Keratinocyte (primary cell): ENCODE measurements around the gene DNAJB6. TPM values are rescaled to one million over a fixed set of nuclear protein-coding genes. Genes with fewer than 3 reads are reported as not detected.

Experiments used
- DNase-seq: peaks from one replicate; pipeline ENCODE4 v3.0.0-alpha.2; 2011; ENCODE audit warnings: low read depth, missing footprints, low spot score
- FAIRE-seq: peaks from 2 replicates; lab custom pipeline; 2011; peaks lifted over from hg19 to GRCh38; lab: Jason Lieb, UNC
- H2AFZ ChIP-seq: 2 replicates; pipeline ENCODE4 v1.6.0; 2012; ENCODE audit warnings: low read length, control low read depth, inconsistent platforms; ENCODE audit not compliant: control insufficient read depth
- H3K27ac ChIP-seq: 2 replicates; pipeline ENCODE4 v1.5.1; 2011; ENCODE audit warnings: low read length; ENCODE audit not compliant: control insufficient read depth, insufficient read depth
- H3K27me3 ChIP-seq: 3 replicates; pipeline ENCODE4 v1.6.0; 2011; ENCODE audit warnings: low read length; ENCODE audit not compliant: control insufficient read depth, insufficient read depth; ENCODE audit errors: extremely low read depth
- H3K36me3 ChIP-seq, 2 experiments: 2 replicates in 1 of 2; 3 replicates in 1 of 2; pipeline ENCODE4 v1.5.1; 2011; ENCODE audit warnings: low read length in 2 of 2, mild to moderate bottlenecking in 1 of 2; ENCODE audit not compliant: control insufficient read depth in 2 of 2, insufficient read depth in 2 of 2; ENCODE audit errors: extremely low read depth in 1 of 2
- H3K4me1 ChIP-seq: 3 replicates; pipeline ENCODE4 v1.5.1; 2011; ENCODE audit warnings: low read length; ENCODE audit not compliant: control insufficient read depth, insufficient read depth; ENCODE audit errors: extremely low read depth
- H3K4me2 ChIP-seq: 3 replicates; pipeline ENCODE4 v1.6.0; 2011; ENCODE audit warnings: low read depth, low read length; ENCODE audit not compliant: control insufficient read depth, insufficient read depth; ENCODE audit errors: extremely low read depth
- H3K4me3 ChIP-seq, 3 experiments: fragments of 200-600 bp in 1 of 3; sonication (generic) in 1 of 3; 2 replicates in 2 of 3; 3 replicates in 1 of 3; pipeline ENCODE4 v1.5.1; 2011 to 2016; ENCODE audit warnings: low read length in 3 of 3, mild to moderate bottlenecking in 3 of 3, control low read depth in 2 of 3, inconsistent platforms in 1 of 3, low read depth in 1 of 3, mixed read lengths in 1 of 3, mixed run types in 1 of 3, moderate library complexity in 1 of 3; ENCODE audit not compliant: control insufficient read depth in 2 of 3, insufficient read depth in 2 of 3; ENCODE audit errors: extremely low read depth in 1 of 3
- H3K79me2 ChIP-seq: 2 replicates; pipeline ENCODE4 v1.6.0; 2012; ENCODE audit warnings: low read length; ENCODE audit not compliant: control insufficient read depth, insufficient read depth
- H3K9ac ChIP-seq: 3 replicates; pipeline ENCODE4 v1.6.0; 2011; ENCODE audit warnings: low read length; ENCODE audit not compliant: control insufficient read depth, insufficient read depth; ENCODE audit errors: extremely low read depth
- H3K9me1 ChIP-seq: 3 replicates; pipeline ENCODE4 v1.6.0; 2011; ENCODE audit warnings: low read length; ENCODE audit not compliant: control insufficient read depth, insufficient read depth; ENCODE audit errors: extremely low read depth
- H3K9me3 ChIP-seq: 2 replicates; pipeline ENCODE4 v1.5.1; 2012; ENCODE audit warnings: low read depth, low read length; ENCODE audit not compliant: control insufficient read depth
- H4K20me1 ChIP-seq: 3 replicates; pipeline ENCODE4 v1.6.0; 2011; ENCODE audit warnings: low read length; ENCODE audit not compliant: control insufficient read depth, insufficient read depth; ENCODE audit errors: extremely low read depth
- EZH2 ChIP-seq: IDR thresholded peaks from one replicate; pipeline ENCODE4 v1.6.1; 2012; ENCODE audit warnings: inconsistent platforms, mild to moderate bottlenecking, low read length, moderate library complexity
- dilution Hi-C: fragments of 300-500 bp; cut with MboI; formaldehyde crosslinking; loops from one replicate; pipeline ENCODE4 v1.7.0; 2020; ENCODE audit warnings: low sequenced_read_pairs; ENCODE audit not compliant: extremely low pct_ligation_motif_present
- polyA plus RNA-seq, 5 experiments: library from polyadenylated mRNA; depleted of rRNA in 3 of 5; stranded (reverse) in 3 of 5; stranded (forward) in 1 of 5; unstranded in 1 of 5; fragments of >200 nt; gene quantifications; 1 replicate in 1 of 5; 2 replicates in 3 of 5; 3 replicates in 1 of 5; pipeline versions ENCODE4 v1.2.1 to v1.2.3, GENCODE V29; 2011 to 2012; ENCODE audit warnings: missing spikeins in 2 of 5, low read depth in 1 of 5, low replicate concordance in 1 of 5
- TF ChIP-seq, protein P1 (sequence below), 3 experiments: IDR thresholded peaks in 1 of 3; conservative IDR thresholded peaks in 1 of 3; optimal IDR thresholded peaks in 1 of 3; 2 replicates in 2 of 3; 3 replicates in 1 of 3; pipeline versions ENCODE3 to v1.5.1; 2011; ENCODE audit warnings: low read length in 3 of 3, mild to moderate bottlenecking in 3 of 3, moderate library complexity in 2 of 3, control low read depth in 1 of 3, inconsistent platforms in 1 of 3; ENCODE audit not compliant: insufficient read depth in 2 of 3; ENCODE audit errors: extremely low read depth in 1 of 3

DNAJB6 gene
- polyA plus RNA-seq, 1 donor (not counting 4 experiments of a cell fraction or from before 2014, with no cell fraction given): 152 TPM

DNA sequence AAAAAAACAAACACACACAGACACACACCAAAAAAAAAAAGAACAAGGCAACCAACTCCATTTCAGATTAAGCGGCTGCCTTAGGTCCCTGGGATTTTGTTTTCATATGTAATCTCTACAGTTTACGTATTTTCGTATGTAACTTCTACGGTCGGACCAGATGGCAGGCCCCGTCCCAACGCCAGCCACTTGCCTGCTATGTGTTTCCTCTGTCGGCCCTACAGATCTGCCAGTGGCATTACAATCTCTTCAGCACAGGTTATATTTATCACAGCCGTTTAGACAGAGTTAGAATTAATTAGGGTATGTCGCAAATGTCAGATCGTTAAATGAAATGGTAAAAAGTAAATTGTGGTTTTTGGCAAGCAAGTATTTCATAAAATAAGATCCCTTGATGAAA lies 99.3 kb downstream of the DNAJB6 start:
- H3K4me2 ChIP-seq: no peak overlapping the region
- no peak overlapping the region for H3K27ac ChIP-seq
- FAIRE-seq (no peak), DNase-seq (no peak)
- H3K36me3 ChIP-seq: no peaks in the 10 kb centered on the region
- no peak overlapping the region for H3K4me3 ChIP-seq
- dilution Hi-C loops: no loop called here
- no peaks in the 10 kb centered on the region for H3K9me1 ChIP-seq
- H3K27me3 ChIP-seq: no peaks in the 10 kb centered on the region
- no peak for TF ChIP-seq EZH2
- TF ChIP-seq, protein P1, sequence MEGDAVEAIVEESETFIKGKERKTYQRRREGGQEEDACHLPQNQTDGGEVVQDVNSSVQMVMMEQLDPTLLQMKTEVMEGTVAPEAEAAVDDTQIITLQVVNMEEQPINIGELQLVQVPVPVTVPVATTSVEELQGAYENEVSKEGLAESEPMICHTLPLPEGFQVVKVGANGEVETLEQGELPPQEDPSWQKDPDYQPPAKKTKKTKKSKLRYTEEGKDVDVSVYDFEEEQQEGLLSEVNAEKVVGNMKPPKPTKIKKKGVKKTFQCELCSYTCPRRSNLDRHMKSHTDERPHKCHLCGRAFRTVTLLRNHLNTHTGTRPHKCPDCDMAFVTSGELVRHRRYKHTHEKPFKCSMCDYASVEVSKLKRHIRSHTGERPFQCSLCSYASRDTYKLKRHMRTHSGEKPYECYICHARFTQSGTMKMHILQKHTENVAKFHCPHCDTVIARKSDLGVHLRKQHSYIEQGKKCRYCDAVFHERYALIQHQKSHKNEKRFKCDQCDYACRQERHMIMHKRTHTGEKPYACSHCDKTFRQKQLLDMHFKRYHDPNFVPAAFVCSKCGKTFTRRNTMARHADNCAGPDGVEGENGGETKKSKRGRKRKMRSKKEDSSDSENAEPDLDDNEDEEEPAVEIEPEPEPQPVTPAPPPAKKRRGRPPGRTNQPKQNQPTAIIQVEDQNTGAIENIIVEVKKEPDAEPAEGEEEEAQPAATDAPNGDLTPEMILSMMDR (optimal IDR thresholded peaks at IDR 0.05 in 1 of 3, IDR thresholded peaks at IDR 0.05 in 1 of 3, conservative IDR thresholded peaks at IDR 0.05 in 1 of 3; ENCODE audit: extremely low read depth in 1 of 3, insufficient read depth in 2 of 3, low read length in 3 of 3): no peak
- H3K9me3 ChIP-seq: no peaks in the 10 kb centered on the region
- no peak overlapping the region for H3K9ac ChIP-seq
- H2AFZ ChIP-seq: no peak overlapping the region
- no peaks in the 10 kb centered on the region for H4K20me1 ChIP-seq
- no peaks in the 10 kb centered on the region for H3K79me2 ChIP-seq
- peaks cover 6% of the 10 kb centered on the region for H3K4me1 ChIP-seq

DNA sequence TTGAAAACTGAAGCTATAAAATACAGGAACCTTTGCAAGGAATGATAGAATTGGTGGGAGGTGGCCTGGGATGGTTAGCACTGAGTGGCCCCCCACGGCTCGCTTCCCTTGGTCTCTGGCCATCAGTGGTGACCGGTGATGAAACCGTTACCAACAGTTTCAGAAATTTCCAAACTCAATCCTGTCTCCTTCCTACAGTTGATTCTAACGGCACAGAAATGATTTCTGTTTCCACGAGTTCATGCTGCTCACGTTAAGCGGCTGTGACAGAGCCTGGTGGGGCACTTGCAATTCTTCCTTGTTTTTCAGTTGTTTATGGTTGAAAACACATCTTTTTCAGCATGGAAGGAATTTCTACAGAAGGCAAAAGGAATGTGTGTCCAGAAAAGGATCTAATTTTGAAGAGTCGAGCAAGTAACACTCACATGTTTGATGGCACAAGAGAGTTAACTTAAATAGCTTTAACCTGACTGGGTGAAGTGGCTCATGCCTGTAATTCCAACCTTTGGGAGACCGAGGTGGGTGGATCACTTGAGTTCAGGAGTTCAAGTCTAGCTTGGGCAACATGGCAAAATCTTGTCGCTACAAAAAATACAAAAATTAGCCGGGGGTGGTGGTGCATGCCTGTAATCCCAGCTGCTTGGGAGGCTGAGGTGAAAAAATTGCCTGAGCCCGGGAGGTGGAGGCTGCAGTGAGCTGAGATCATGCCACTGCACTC lies 100.1 kb downstream of the DNAJB6 start:
- Histone ChIP-seq H2AFZ (no peak overlapping the region), H3K27me3 (no peaks in the 10 kb centered on the region), H3K9me3 (no peaks in the 10 kb centered on the region), H3K4me2 (no peak overlapping the region), H3K79me2 (no peaks in the 10 kb centered on the region), H3K9me1 (no peaks in the 10 kb centered on the region), H3K4me1 (peaks cover 6% of the 10 kb centered on the region), H3K36me3 (no peaks in the 10 kb centered on the region), H4K20me1 (no peaks in the 10 kb centered on the region), H3K4me3 (no peak overlapping the region), H3K9ac (no peak overlapping the region), H3K27ac (no peak overlapping the region)
- FAIRE-seq (no peak), DNase-seq (no peak)
- TF ChIP-seq EZH2: no peak
- TF ChIP-seq, protein P1 (optimal IDR thresholded peaks at IDR 0.05 in 1 of 3, IDR thresholded peaks at IDR 0.05 in 1 of 3, conservative IDR thresholded peaks at IDR 0.05 in 1 of 3; ENCODE audit: extremely low read depth in 1 of 3, insufficient read depth in 2 of 3, low read length in 3 of 3): no peak
- dilution Hi-C loops: no loop called here
